Thymus (tissue), 2 donors: Measurements from ENCODE around the gene ATG16L1. TPM values are rescaled to one million over a fixed set of nuclear protein-coding genes. Genes with fewer than 3 reads are reported as not detected.

Experiments
- polyA plus RNA-seq: library from polyadenylated mRNA; stranded (reverse); fragments of 200-250 nt; gene quantifications from one replicate; pipeline ENCODE4 v1.2.3, GENCODE V29; 2013
- total RNA-seq: library from RNA; stranded (reverse); fragments of 120-200 nt; gene quantifications from one replicate; pipeline ENCODE4 v1.2.4, GENCODE V29; 2013
- donor health status: healthy.

ATG16L1 gene
- total and polyA plus RNA-seq, 2 donors, result 23.4 to 27.6 TPM

Other genes starting within 250 kb of the ATG16L1 start
- 0.14 TPM for gene NGEF, start 238.4 kb upstream of the ATG16L1 start, total RNA-seq
- 0.18 TPM for gene NGEF, start 238.4 kb upstream of the ATG16L1 start, polyA plus RNA-seq
- not detected for gene NEU2, start 219.0 kb upstream of the ATG16L1 start, total RNA-seq
- gene NEU2, start 219.0 kb upstream of the ATG16L1 start, polyA plus RNA-seq, result not detected
- 26.6 TPM for gene INPP5D, start 191.3 kb upstream of the ATG16L1 start, total RNA-seq
- gene INPP5D, start 191.3 kb upstream of the ATG16L1 start, polyA plus RNA-seq, result 42.0 TPM
- 0.61 TPM for gene SAG, start 56.1 kb downstream of the ATG16L1 start, total RNA-seq
- gene SAG, start 56.1 kb downstream of the ATG16L1 start, polyA plus RNA-seq, result 0.32 TPM
- gene DGKD, start 102.8 kb downstream of the ATG16L1 start, total RNA-seq, result 8.0 TPM
- gene DGKD, start 102.8 kb downstream of the ATG16L1 start, polyA plus RNA-seq, result 23.5 TPM